Peyer's patch (tissue), 4 donors: ENCODE data around the gene CHST1.

Source experiments
- CTCF ChIP-seq, 6 experiments: fragments of 450-650 bp in 4 of 6; fragments of 200-600 bp in 2 of 6; sonication (generic) in 1 of 6; IDR thresholded peaks; one replicate each; pipeline ENCODE4 v1.5.1; 2017 to 2019; ENCODE audit warnings: antibody characterized with exemption in 6 of 6, mild to moderate bottlenecking in 3 of 6, moderate library complexity in 1 of 6
- POLR2A ChIP-seq, 2 donors: fragments of 450-650 bp; IDR thresholded peaks; one replicate each; pipeline ENCODE4 v1.5.1; 2017; ENCODE audit warnings: antibody characterized with exemption in 2 of 2, mild to moderate bottlenecking in 2 of 2, moderate library complexity in 2 of 2

GRCh38 chr11:45660729-45661438 lies 4.5 kb downstream of the CHST1 start:
- TF ChIP-seq CTCF (IDR thresholded peaks at IDR 0.05) (no peak), POLR2A (IDR thresholded peaks at IDR 0.05) (no peak)
